HG03442 (cell line): Measurements from ENCODE around the gene ZNF740.
"Not testable (repeated sequence)": the region's sequence is repeated elsewhere in the genome, so short reads cannot be mapped to it uniquely, and the experiment has no call there.

ENCODE experiments used
- ATAC-seq: cut with Tn5 transposase; IDR thresholded peaks from one replicate; pipeline ENCODE4 v1.9.1; 2021; ENCODE audit warnings: mild to moderate bottlenecking, moderate library complexity; ENCODE audit not compliant: unreplicated experiment

The ZNF740 gene

GRCh38 chr12:53180220-53180930 is at the start of gene ZNF740, which contains the start of gene CSAD:
Gene ZNF740 (plus strand): TSS chr12:53180722. CDS start chr12:53181984, 1,262 bp downstream.
Gene CSAD (minus strand): TSS chr12:53180925. CDS start chr12:53173470, 7,455 bp downstream.
- peak; percentile 86 for ATAC-seq

- ATAC-seq, result no peak
These were observed 48.7 kb upstream of the ZNF740 start for GRCh38 chr12:53131844-53132243.

- no peak for ATAC-seq
These were observed 46.8 kb upstream of the ZNF740 start for GRCh38 chr12:53133722-53134121.

- ATAC-seq, result no peak
These were observed 37.2 kb upstream of the ZNF740 start for GRCh38 chr12:53143355-53143754.

GRCh38 chr12:53145383-53146260 is 34.9 kb upstream of the ZNF740 start:
- ATAC-seq, result no peak

GRCh38 chr12:53147181-53147580 is 33.3 kb upstream of the ZNF740 start:
- ATAC-seq, result no peak

- no peak for ATAC-seq
These were observed 32.9 kb upstream of the ZNF740 start for GRCh38 chr12:53147653-53148052.

- no peak for ATAC-seq
These were observed 29.5 kb upstream of the ZNF740 start for GRCh38 chr12:53151039-53151438.

- no peak for ATAC-seq
These were observed 28.1 kb upstream of the ZNF740 start for GRCh38 chr12:53152390-53152789.

- ATAC-seq, result no peak
These were observed 21.2 kb upstream of the ZNF740 start for GRCh38 chr12:53159195-53159839.

GRCh38 chr12:53160000-53160399 is 20.5 kb upstream of the ZNF740 start:
- ATAC-seq, result no peak

GRCh38 chr12:53160673-53161072 is 19.8 kb upstream of the ZNF740 start:
- no peak for ATAC-seq

GRCh38 chr12:53161119-53161911 is 19.2 kb upstream of the ZNF740 start:
- ATAC-seq, result no peak

GRCh38 chr12:53163008-53163407 is 17.5 kb upstream of the ZNF740 start:
- not testable (repeated sequence) for ATAC-seq

GRCh38 chr12:53166837-53167236 is 13.7 kb upstream of the ZNF740 start:
- no peak for ATAC-seq

- no peak for ATAC-seq
These were observed 10.9 kb upstream of the ZNF740 start for GRCh38 chr12:53169644-53170043.

- no peak for ATAC-seq
These were observed 10.3 kb upstream of the ZNF740 start for GRCh38 chr12:53170215-53170614.

- ATAC-seq, result no peak
These were observed 9.4 kb upstream of the ZNF740 start for GRCh38 chr12:53170876-53171724.

- ATAC-seq, result no peak
These were observed 8.7 kb upstream of the ZNF740 start for GRCh38 chr12:53171725-53172329.
